Endothelial cell of umbilical vein (primary cell): Measurements from ENCODE around the gene RIBC2.

Source experiments
- MYC ChIP-seq: IDR thresholded peaks from one replicate; pipeline ENCODE4 v1.6.1; 2011; ENCODE audit warnings: mild to moderate bottlenecking, low read depth, low read length
- POLR2AphosphoS5 ChIP-seq: IDR thresholded peaks from 2 replicates; pipeline ENCODE4 v1.6.1; 2012; ENCODE audit warnings: low read depth, mild to moderate bottlenecking, control low read depth, low read length, moderate library complexity; ENCODE audit not compliant: insufficient read depth
- TF ChIP-seq, protein P1 (sequence below), 2 donors: IDR thresholded peaks; 1 replicate in 1 of 2; 2 replicates in 1 of 2; pipeline ENCODE4 v1.5.1; 2011; ENCODE audit warnings: low read length in 2 of 2, mild to moderate bottlenecking in 2 of 2, moderate library complexity in 2 of 2, control low read depth in 1 of 2, inconsistent platforms in 1 of 2, low read depth in 1 of 2; ENCODE audit not compliant: insufficient read depth in 1 of 2; ENCODE audit errors: extremely low read depth in 1 of 2

DNA sequence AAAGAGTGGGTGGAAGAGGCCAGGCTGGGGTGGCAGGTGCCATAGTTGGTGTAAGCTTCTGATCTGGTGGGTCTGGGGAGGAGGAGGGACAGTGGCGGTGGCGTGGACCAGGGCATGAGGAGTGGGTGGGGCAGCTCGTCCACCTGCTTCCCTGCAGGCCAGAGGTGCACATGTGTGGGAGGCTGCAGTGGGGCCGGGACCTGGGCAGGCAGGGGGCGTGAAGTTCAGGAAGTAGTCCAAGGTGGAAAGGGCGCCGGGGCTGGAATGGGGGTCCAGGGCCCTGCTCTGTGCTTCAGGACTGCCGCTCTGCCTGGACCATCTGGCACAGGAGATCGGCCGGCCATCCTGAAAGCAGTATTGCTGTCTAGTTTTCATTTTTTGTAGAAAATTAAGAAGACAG, 15.9 kb downstream of the RIBC2 start:
- TF ChIP-seq MYC (no peak), POLR2AphosphoS5 (no peak)
- TF ChIP-seq, protein P1, sequence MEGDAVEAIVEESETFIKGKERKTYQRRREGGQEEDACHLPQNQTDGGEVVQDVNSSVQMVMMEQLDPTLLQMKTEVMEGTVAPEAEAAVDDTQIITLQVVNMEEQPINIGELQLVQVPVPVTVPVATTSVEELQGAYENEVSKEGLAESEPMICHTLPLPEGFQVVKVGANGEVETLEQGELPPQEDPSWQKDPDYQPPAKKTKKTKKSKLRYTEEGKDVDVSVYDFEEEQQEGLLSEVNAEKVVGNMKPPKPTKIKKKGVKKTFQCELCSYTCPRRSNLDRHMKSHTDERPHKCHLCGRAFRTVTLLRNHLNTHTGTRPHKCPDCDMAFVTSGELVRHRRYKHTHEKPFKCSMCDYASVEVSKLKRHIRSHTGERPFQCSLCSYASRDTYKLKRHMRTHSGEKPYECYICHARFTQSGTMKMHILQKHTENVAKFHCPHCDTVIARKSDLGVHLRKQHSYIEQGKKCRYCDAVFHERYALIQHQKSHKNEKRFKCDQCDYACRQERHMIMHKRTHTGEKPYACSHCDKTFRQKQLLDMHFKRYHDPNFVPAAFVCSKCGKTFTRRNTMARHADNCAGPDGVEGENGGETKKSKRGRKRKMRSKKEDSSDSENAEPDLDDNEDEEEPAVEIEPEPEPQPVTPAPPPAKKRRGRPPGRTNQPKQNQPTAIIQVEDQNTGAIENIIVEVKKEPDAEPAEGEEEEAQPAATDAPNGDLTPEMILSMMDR (IDR thresholded peaks at IDR 0.05; ENCODE audit: extremely low read depth in 1 of 2, insufficient read depth in 1 of 2, low read depth in 1 of 2, low read length in 2 of 2) = no peak
